Measurements from ENCODE around the gene CCM2L. TPM values are rescaled to one million over a fixed set of nuclear protein-coding genes. Genes with fewer than 3 reads are reported as not detected.

Gene CCM2L
- total and polyA plus RNA-seq, 10 of the 15 experiments (the other 5 are each of a cell fraction or from before 2014, with no cell fraction given), result not detected

- TF ChIP-seq ZBTB40 (IDR thresholded peaks at IDR 0.05; ENCODE audit: borderline replicate concordance) (no peak), RELA (IDR thresholded peaks at IDR 0.05; ENCODE audit: borderline replicate concordance, partially characterized antibody) (no peak), NBN (IDR thresholded peaks at IDR 0.05) (peak; percentile 70), USF1 (IDR thresholded peaks at IDR 0.05; ENCODE audit: borderline replicate concordance, extremely low read length, insufficient read depth, low read depth, low read length) (no peak), ZNF24 (IDR thresholded peaks at IDR 0.05) (no peak), KAT2A (conservative IDR thresholded peaks at IDR 0.05; ENCODE audit: control insufficient read depth, low read depth, low read length) (no peak), E2F8 (IDR thresholded peaks at IDR 0.05; ENCODE audit: low read depth, partially characterized antibody) (no peak), ZNF384 (IDR thresholded peaks at IDR 0.05; ENCODE audit: borderline replicate concordance, low read depth, low read length) (no peak), BRCA1 (IDR thresholded peaks at IDR 0.05; ENCODE audit: low read depth, low read length) (no peak), MTA2 (IDR thresholded peaks at IDR 0.05; ENCODE audit: low read depth) (peak; percentile 52; the same call in 1 of the 2 replicates), CHD1 (IDR thresholded peaks at IDR 0.05; ENCODE audit: low read depth, low read length) (no peak), SMARCA5 (IDR thresholded peaks at IDR 0.05) (0 out of 2 replicates have a peak, but pooled peaks have one; percentile 29), HDAC6 (IDR thresholded peaks at IDR 0.05; ENCODE audit: unreplicated experiment) (no peak), NR2C2 (IDR thresholded peaks at IDR 0.05; ENCODE audit: borderline replicate concordance, control insufficient read depth, insufficient read length, low read depth) (no peak), EGR1 (IDR thresholded peaks at IDR 0.05; ENCODE audit: borderline replicate concordance in 1 of 2, low read depth in 2 of 2, low read length in 2 of 2) (peak in 1 of 2 experiments; percentile 45; a peak in 1 of 3 replicates), PML (IDR thresholded peaks at IDR 0.05; ENCODE audit: low read length) (no peak), SKIL (IDR thresholded peaks at IDR 0.05; ENCODE audit: low read depth, poor library complexity, severe bottlenecking) (peak; percentile 44), MYC (IDR thresholded peaks at IDR 0.05; ENCODE audit: insufficient read depth, insufficient read length, insufficient replicate concordance, low read length, severe bottlenecking) (no peak), EZH2 (IDR thresholded peaks at IDR 0.05; ENCODE audit: borderline replicate concordance, control insufficient read depth, low read depth, low read length) (no peak), HDAC2 (IDR thresholded peaks at IDR 0.05) (no peak), RFX5 (IDR thresholded peaks at IDR 0.05; ENCODE audit: low read depth, low read length) (no peak), KLF5 (IDR thresholded peaks at IDR 0.05; ENCODE audit: partially characterized antibody) (no peak)
These were observed 52.5 kb downstream of the CCM2L start (continued) for GRCh38 chr20:32062776-32063170.
